GM12892 (cell line): ENCODE data around the gene LSS.

Experiments
- POLR2A ChIP-seq: IDR thresholded peaks from 2 replicates; pipeline ENCODE4 v1.6.1; 2011; ENCODE audit warnings: low read depth, low read length, control low read depth
- TAF1 ChIP-seq: IDR thresholded peaks from 2 replicates; pipeline ENCODE4 v1.6.1; 2011; ENCODE audit warnings: low read depth, mild to moderate bottlenecking, control low read depth, low read length, borderline replicate concordance

DNA sequence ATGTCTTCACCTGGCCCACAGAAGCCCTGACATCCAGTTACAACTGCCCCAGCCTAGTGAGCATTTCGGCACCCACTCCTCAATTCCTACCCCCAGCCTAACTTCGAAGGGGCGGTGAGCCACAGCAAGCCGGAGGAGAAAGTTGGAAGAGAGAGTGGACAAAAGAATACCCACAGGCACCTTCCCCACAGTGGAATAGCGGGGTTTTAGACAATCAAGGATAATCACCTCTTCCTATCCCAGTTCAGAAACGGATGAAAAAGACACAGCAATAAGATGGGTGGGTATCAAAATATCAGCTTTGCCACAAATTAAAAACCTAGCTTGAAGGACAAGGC, 1.3 kb upstream of the LSS start:
- TF ChIP-seq TAF1 (no peak), POLR2A (no peak)
